HEK293 (cell line): ENCODE measurements around the gene TDP2.

Source experiments
- BCL6B ChIP-seq: fragments of 450-650 bp; formaldehyde crosslinking; IDR thresholded peaks from 2 replicates; pipeline ENCODE4 v1.5.1; 2017; ENCODE audit warnings: missing biosample characterization, missing genetic modification characterization
- CTCF ChIP-seq: fragments of 450-650 bp; formaldehyde crosslinking; IDR thresholded peaks from 2 replicates; pipeline ENCODE4 v1.5.1; 2016; ENCODE audit warnings: missing biosample characterization, missing genetic modification characterization
- OVOL3 ChIP-seq: fragments of 450-650 bp; formaldehyde crosslinking; IDR thresholded peaks from 2 replicates; pipeline ENCODE4 v1.5.1; 2016; ENCODE audit warnings: missing biosample characterization, missing genetic modification characterization
- REST ChIP-seq: fragments of 450-650 bp; formaldehyde crosslinking; IDR thresholded peaks from 2 replicates; pipeline ENCODE4 v1.5.1; 2016; ENCODE audit warnings: missing biosample characterization, missing genetic modification characterization
- TCF7L2 ChIP-seq: IDR thresholded peaks from 2 replicates; pipeline ENCODE4 v1.6.1; 2011; ENCODE audit warnings: low read depth, mild to moderate bottlenecking, inconsistent platforms, low read length, moderate library complexity, borderline replicate concordance
- ZFP3 ChIP-seq: fragments of 450-650 bp; formaldehyde crosslinking; IDR thresholded peaks from 2 replicates; pipeline ENCODE4 v1.5.1; 2016; ENCODE audit warnings: low read depth, missing biosample characterization, missing genetic modification characterization
- ZNF146 ChIP-seq: fragments of 450-650 bp; formaldehyde crosslinking; IDR thresholded peaks from 2 replicates; pipeline ENCODE4 v1.5.1; 2016; ENCODE audit warnings: missing biosample characterization, missing genetic modification characterization
- ZNF558 ChIP-seq: fragments of 450-650 bp; formaldehyde crosslinking; IDR thresholded peaks from 2 replicates; pipeline ENCODE4 v1.5.1; 2016; ENCODE audit warnings: missing biosample characterization, missing genetic modification characterization
- TF ChIP-seq, protein P1 (sequence below): fragments of 450-650 bp; formaldehyde crosslinking; IDR thresholded peaks from 2 replicates; pipeline ENCODE4 v1.5.1; 2016; ENCODE audit warnings: missing biosample characterization, missing genetic modification characterization

- TF ChIP-seq CTCF (no peak), ZFP3 (tag by site-specific recombination) (no peak), ZNF558 (no peak), REST (tag by site-specific recombination) (no peak), BCL6B (no peak), TCF7L2 (no peak), OVOL3 (tag by site-specific recombination) (no peak), ZNF146 (tag by site-specific recombination) (no peak)
- TF ChIP-seq, protein P1, sequence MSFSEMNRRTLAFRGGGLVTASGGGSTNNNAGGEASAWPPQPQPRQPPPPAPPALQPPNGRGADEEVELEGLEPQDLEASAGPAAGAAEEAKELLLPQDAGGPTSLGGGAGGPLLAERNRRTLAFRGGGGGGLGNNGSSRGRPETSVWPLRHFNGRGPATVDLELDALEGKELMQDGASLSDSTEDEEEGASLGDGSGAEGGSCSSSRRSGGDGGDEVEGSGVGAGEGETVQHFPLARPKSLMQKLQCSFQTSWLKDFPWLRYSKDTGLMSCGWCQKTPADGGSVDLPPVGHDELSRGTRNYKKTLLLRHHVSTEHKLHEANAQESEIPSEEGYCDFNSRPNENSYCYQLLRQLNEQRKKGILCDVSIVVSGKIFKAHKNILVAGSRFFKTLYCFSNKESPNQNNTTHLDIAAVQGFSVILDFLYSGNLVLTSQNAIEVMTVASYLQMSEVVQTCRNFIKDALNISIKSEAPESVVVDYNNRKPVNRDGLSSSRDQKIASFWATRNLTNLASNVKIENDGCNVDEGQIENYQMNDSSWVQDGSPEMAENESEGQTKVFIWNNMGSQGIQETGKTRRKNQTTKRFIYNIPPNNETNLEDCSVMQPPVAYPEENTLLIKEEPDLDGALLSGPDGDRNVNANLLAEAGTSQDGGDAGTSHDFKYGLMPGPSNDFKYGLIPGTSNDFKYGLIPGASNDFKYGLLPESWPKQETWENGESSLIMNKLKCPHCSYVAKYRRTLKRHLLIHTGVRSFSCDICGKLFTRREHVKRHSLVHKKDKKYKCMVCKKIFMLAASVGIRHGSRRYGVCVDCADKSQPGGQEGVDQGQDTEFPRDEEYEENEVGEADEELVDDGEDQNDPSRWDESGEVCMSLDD (tag by site-specific recombination), result no peak
Measured at GRCh38 chr6:24690593-24690992, 23.9 kb upstream of the TDP2 start.
